ENCODE results near the gene CLEC1A.

DNA sequence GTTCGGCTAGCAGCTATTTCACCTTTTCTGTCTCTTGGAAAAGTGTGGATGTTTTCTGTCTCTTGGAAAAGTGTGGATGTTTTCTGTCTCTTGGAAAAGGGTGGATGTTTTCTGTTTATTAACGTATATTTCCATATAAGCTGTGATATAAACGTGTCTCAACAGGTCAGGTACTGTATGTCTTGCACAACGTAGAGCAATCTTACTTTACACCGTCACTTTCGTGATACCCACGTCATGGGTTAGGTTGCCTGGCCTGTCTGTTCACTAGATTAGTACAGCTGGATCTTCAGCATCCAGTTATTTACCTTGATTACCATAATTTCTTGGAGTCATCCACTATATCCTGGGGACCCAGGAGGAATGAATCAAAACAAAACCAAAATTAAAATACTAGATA, 17.1 kb upstream of the CLEC1A start:
- TF ChIP-seq, protein P1, sequence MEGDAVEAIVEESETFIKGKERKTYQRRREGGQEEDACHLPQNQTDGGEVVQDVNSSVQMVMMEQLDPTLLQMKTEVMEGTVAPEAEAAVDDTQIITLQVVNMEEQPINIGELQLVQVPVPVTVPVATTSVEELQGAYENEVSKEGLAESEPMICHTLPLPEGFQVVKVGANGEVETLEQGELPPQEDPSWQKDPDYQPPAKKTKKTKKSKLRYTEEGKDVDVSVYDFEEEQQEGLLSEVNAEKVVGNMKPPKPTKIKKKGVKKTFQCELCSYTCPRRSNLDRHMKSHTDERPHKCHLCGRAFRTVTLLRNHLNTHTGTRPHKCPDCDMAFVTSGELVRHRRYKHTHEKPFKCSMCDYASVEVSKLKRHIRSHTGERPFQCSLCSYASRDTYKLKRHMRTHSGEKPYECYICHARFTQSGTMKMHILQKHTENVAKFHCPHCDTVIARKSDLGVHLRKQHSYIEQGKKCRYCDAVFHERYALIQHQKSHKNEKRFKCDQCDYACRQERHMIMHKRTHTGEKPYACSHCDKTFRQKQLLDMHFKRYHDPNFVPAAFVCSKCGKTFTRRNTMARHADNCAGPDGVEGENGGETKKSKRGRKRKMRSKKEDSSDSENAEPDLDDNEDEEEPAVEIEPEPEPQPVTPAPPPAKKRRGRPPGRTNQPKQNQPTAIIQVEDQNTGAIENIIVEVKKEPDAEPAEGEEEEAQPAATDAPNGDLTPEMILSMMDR (IDR thresholded peaks at IDR 0.05): no peak
- no peak for TF ChIP-seq POLR2AphosphoS5 (IDR thresholded peaks at IDR 0.05)

All from transverse colon (tissue), 4 donors.